SU-DHL-6 (cell line): ENCODE measurements around the gene DCAF5.

Source experiments
- H2AFZ ChIP-seq: fragments of 200-600 bp; sonication (generic); 2 replicates; pipeline ENCODE4 v1.6.1; 2014; ENCODE audit warnings: low read depth, mild to moderate bottlenecking, moderate library complexity, mixed read lengths, antibody characterized with exemption, low read length; ENCODE audit not compliant: severe bottlenecking
- H3F3A ChIP-seq: fragments of 200-600 bp; shearing (Covaris generic); 2 replicates; pipeline ENCODE4 v1.6.0; 2016; ENCODE audit warnings: antibody characterized with exemption, mild to moderate bottlenecking; ENCODE audit not compliant: insufficient read depth
- H3K27ac ChIP-seq: fragments of 200-600 bp; sonication (generic); 2 replicates; pipeline ENCODE4 v1.5.1; 2016; ENCODE audit warnings: low read depth, mild to moderate bottlenecking, low read length, moderate library complexity, mixed read lengths
- H3K27me3 ChIP-seq: fragments of 200-600 bp; sonication (generic), shearing (Covaris generic); 2 replicates; pipeline ENCODE4 v1.6.0; 2014; ENCODE audit warnings: mild to moderate bottlenecking, low read length
- H3K36me3 ChIP-seq: fragments of 200-600 bp; sonication (generic); 2 replicates; pipeline ENCODE4 v1.6.1; 2014; ENCODE audit warnings: mild to moderate bottlenecking, low read length, mixed read lengths
- H3K4me2 ChIP-seq: fragments of 300-600, 200-600 bp; shearing (Covaris generic), sonication (generic); 2 replicates; pipeline ENCODE4 v1.6.0; 2014; ENCODE audit warnings: low read length, low read depth, mild to moderate bottlenecking; ENCODE audit not compliant: poor library complexity, severe bottlenecking
- H3K4me3 ChIP-seq: fragments of 200-600 bp; sonication (generic); 2 replicates; pipeline ENCODE4 v1.5.1; 2014; ENCODE audit warnings: antibody characterized with exemption, low read length, mild to moderate bottlenecking, mixed read lengths; ENCODE audit not compliant: insufficient read depth, poor library complexity, severe bottlenecking
- H3K79me2 ChIP-seq: fragments of 200-600 bp; sonication (generic); 2 replicates; pipeline ENCODE4 v1.6.1; 2014; ENCODE audit warnings: mild to moderate bottlenecking, low read length, moderate library complexity; ENCODE audit not compliant: insufficient read depth
- H3K9ac ChIP-seq: fragments of 200-600 bp; sonication (generic); 2 replicates; pipeline ENCODE4 v1.7.0; 2014; ENCODE audit warnings: mild to moderate bottlenecking, low read length
- H3K9me2 ChIP-seq: fragments of 200-600 bp; sonication (generic); replicated peaks from 2 replicates; pipeline ENCODE4 v1.6.1; 2014; ENCODE audit warnings: low read length; ENCODE audit not compliant: insufficient read depth
- H3K9me3 ChIP-seq: fragments of 200-600 bp; sonication (generic); 2 replicates; pipeline ENCODE4 v1.6.1; 2014; ENCODE audit warnings: low read length, mixed read lengths; ENCODE audit not compliant: insufficient read depth
- H4K20me1 ChIP-seq: fragments of 200-600 bp; sonication (generic); 2 replicates; pipeline ENCODE4 v1.6.1; 2014; ENCODE audit warnings: low read depth, mild to moderate bottlenecking, antibody characterized with exemption, low read length, moderate library complexity, mixed read lengths
- EZH2phosphoT487 ChIP-seq: fragments of 200-600 bp; sonication (generic), shearing (Covaris generic); conservative IDR thresholded peaks from 2 replicates; pipeline ENCODE4 v1.6.1; 2018; ENCODE audit warnings: mild to moderate bottlenecking, antibody characterized with exemption, low read length, moderate library complexity, mixed read lengths
- TF ChIP-seq, protein P1 (sequence below): fragments of 200-600 bp; sonication (generic); IDR thresholded peaks from one replicate; pipeline ENCODE4 v1.5.1; 2017; ENCODE audit warnings: antibody characterized with exemption, mild to moderate bottlenecking, low read length, moderate library complexity; ENCODE audit not compliant: insufficient read depth, poor library complexity, severe bottlenecking

The DCAF5 gene

DNA sequence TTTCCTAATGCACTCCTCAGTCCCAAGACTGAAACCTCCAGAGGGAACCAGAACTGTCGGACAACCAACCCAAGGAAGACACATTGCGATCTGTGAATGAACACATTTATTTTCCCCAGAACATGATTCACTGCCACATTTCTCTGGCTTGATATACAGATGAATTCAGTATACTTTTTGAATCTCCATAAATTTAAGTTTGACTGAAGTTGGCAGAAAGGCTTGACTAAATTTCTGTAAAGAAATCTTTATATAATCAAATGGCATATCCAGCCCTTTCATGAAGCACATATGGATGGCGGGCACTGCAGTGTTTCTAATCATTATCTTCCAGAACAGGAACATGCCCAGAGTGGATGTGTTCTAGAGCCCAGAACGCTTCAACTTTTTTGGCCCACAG is 56.7 kb downstream of the DCAF5 start:
- Histone ChIP-seq H3K27ac (no peak overlapping the region), H3K9me2 (no peaks in the 10 kb centered on the region), H3K27me3 (no peaks in the 10 kb centered on the region), H3K4me2 (no peak overlapping the region), H3K79me2 (no peaks in the 10 kb centered on the region), H4K20me1 (no peaks in the 10 kb centered on the region), H3K9ac (no peak overlapping the region), H3K36me3 (no peaks in the 10 kb centered on the region; the same call in 1 of the 2 replicates), H2AFZ (no peak overlapping the region), H3K9me3 (no peaks in the 10 kb centered on the region), H3F3A (no peaks in the 10 kb centered on the region), H3K4me3 (no peak overlapping the region)
- TF ChIP-seq, protein P1, sequence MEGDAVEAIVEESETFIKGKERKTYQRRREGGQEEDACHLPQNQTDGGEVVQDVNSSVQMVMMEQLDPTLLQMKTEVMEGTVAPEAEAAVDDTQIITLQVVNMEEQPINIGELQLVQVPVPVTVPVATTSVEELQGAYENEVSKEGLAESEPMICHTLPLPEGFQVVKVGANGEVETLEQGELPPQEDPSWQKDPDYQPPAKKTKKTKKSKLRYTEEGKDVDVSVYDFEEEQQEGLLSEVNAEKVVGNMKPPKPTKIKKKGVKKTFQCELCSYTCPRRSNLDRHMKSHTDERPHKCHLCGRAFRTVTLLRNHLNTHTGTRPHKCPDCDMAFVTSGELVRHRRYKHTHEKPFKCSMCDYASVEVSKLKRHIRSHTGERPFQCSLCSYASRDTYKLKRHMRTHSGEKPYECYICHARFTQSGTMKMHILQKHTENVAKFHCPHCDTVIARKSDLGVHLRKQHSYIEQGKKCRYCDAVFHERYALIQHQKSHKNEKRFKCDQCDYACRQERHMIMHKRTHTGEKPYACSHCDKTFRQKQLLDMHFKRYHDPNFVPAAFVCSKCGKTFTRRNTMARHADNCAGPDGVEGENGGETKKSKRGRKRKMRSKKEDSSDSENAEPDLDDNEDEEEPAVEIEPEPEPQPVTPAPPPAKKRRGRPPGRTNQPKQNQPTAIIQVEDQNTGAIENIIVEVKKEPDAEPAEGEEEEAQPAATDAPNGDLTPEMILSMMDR, result no peak
- TF ChIP-seq EZH2phosphoT487, result no peak

DNA sequence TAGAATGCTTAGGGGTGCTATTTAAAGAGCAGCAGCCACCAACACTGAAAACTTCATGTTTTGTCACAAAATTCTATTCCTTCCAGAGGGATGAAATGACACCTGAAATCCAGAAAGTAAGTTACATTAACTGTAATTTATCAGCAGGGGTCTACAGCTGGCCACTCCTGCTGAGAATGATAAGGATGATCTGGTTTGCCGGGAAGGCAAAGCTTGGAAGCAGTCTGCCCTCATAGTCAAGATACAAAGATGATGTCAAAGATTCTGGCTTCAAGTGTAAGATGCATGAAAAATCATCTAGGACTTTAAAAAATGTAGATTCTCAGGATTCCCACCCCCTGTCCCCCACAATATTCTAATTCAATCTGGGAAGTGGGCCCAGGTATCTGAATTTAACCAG is 58.4 kb downstream of the DCAF5 start:
- no peak overlapping the region for H2AFZ ChIP-seq
- H3F3A ChIP-seq, result no peaks in the 10 kb centered on the region
- no peaks in the 10 kb centered on the region for H3K27me3 ChIP-seq
- H3K36me3 ChIP-seq, result no peaks in the 10 kb centered on the region; the same call in 1 of the 2 replicates
- no peaks in the 10 kb centered on the region for H3K9me2 ChIP-seq
- no peaks in the 10 kb centered on the region for H3K9me3 ChIP-seq
- no peaks in the 10 kb centered on the region for H4K20me1 ChIP-seq
- TF ChIP-seq, protein P1, result no peak
- TF ChIP-seq EZH2phosphoT487, result no peak
- no peak overlapping the region for H3K9ac ChIP-seq
- no peaks in the 10 kb centered on the region for H3K79me2 ChIP-seq
- H3K4me3 ChIP-seq, result no peak overlapping the region
- H3K4me2 ChIP-seq, result no peak overlapping the region
- H3K27ac ChIP-seq, result no peak overlapping the region

DNA sequence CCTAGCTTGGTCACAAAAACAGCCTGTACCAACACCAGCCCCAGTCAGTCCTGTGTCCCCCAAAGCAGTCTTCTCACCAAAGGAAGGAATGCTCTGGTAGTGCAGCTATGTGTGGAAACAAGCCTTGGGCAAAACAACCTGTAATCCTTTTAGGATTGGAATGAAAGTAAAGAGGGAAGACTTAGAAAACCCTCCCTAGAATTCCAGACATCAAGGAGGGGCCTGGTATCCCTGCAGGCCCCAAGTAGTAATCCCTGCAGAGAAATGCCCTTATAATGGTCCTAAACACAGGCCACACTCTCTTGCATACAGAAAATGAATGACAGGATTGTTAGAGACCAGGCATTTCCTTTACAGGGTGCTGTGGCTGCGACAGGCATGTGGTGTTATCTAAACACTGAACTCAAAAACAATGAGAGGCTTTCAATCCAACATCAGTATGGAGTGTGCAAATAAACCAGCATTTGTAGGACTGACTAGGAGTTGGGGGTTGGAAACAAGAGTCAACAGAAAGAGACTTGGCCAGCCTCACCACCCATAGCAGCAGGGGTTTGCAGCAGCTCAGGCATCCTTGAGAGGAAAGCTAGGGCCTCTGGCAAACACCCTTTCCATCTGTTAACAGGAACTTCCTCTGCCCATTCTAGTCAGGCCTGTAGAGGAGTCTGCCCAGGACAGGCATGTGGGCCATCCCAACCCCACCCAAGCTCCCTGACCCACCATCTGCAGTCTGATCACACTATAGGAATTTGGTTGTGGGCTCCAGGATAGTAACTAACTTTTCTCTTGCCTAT is 59.1 kb downstream of the DCAF5 start:
- Histone ChIP-seq H3K27me3 (no peaks in the 10 kb centered on the region), H3K27ac (no peak overlapping the region), H3K9me2 (no peaks in the 10 kb centered on the region), H3K79me2 (no peaks in the 10 kb centered on the region), H4K20me1 (no peaks in the 10 kb centered on the region), H3K4me3 (no peak overlapping the region), H3K36me3 (no peaks in the 10 kb centered on the region; the same call in 1 of the 2 replicates), H3F3A (no peaks in the 10 kb centered on the region), H3K9me3 (no peaks in the 10 kb centered on the region), H3K4me2 (no peak overlapping the region), H2AFZ (no peak overlapping the region), H3K9ac (no peak overlapping the region)
- TF ChIP-seq, protein P1, result no peak
- TF ChIP-seq EZH2phosphoT487, result no peak
